Hematopoietic multipotent progenitor cell treated with erythropoietin and hydrocortisone succinate and interleukin-3 and kit ligand, for 6 days (in vitro differentiated cells): ENCODE results near the gene HS1BP3.

Experiments used
- DNase-seq: peaks from one replicate; pipeline ENCODE4 v3.0.0-alpha.2; 2015

The HS1BP3 gene

GRCh38 chr2:20663196-20664070, 12.5 kb upstream of the HS1BP3 start:
- DNase-seq = no peak

- DNase-seq = no peak
Measured at GRCh38 chr2:20662308-20662937, 11.5 kb upstream of the HS1BP3 start.

- peak; percentile 84 for DNase-seq
Measured at GRCh38 chr2:20661421-20662307, 10.8 kb upstream of the HS1BP3 start.

GRCh38 chr2:20660506-20661420, 9.9 kb upstream of the HS1BP3 start:
- no peak for DNase-seq

GRCh38 chr2:20657522-20658235, 6.8 kb upstream of the HS1BP3 start:
- DNase-seq = no peak

DNA sequence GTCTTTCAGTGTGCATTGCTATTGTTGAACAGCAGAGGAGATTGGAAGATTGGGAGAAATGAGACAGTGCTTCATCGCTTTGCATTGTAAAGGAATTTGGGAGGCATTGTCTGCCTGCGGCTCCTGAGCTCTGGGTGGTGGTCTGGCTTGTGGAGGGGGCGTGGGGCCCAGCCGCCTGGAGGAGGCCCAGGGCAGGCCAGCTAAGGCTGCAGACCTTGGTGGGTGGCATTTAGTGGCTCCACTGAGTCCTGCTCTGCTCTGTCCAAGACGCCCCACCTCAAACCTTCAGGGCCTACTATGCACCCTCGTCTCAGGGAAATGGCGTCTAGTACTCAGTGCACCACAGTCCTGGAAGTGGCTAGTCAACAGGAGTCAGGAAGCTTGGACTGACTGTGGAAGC, 5.7 kb upstream of the HS1BP3 start:
- no peak for DNase-seq

DNA sequence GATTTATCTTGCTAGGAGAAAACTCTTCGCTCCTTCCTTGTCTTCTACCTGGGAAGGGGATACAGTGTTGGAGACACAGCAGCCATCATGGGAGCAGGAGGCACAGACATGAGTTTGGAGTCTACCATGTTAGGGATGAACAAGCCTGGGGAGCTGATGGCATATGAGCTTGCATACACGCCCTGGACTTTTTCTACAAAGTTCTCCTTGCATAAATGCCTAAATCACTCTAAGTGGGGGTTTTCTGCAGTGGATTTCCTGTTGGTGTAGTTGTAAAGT, 3.6 kb upstream of the HS1BP3 start:
- no peak for DNase-seq

GRCh38 chr2:20653695-20654534, 3.0 kb upstream of the HS1BP3 start:
- no peak for DNase-seq

GRCh38 chr2:20652673-20653575, 2.0 kb upstream of the HS1BP3 start:
- no peak for DNase-seq

- no peak for DNase-seq
Measured at GRCh38 chr2:20652141-20652540, 1.2 kb upstream of the HS1BP3 start.

DNA sequence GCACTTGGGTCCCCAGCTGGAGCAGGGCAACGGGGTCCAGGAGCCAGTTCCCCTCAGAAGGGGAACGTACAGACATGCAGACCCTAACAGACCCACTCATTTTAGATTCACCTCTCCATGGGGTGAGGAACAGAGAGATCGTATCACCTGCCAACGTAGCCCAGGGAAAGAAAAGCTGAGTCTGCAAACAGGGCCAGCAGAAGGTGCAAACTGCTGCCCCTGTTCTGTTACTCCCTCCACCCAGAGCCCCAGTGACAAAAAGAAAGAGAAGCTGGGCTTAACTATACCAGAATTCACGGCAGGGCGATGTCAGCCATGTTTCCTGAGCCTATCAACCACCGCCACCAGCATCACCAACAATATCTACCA, 817 bp upstream of the HS1BP3 start:
- no peak for DNase-seq

GRCh38 chr2:20650393-20650876, 463 bp downstream of the HS1BP3 start:
- DNase-seq = peak; percentile 64

DNA sequence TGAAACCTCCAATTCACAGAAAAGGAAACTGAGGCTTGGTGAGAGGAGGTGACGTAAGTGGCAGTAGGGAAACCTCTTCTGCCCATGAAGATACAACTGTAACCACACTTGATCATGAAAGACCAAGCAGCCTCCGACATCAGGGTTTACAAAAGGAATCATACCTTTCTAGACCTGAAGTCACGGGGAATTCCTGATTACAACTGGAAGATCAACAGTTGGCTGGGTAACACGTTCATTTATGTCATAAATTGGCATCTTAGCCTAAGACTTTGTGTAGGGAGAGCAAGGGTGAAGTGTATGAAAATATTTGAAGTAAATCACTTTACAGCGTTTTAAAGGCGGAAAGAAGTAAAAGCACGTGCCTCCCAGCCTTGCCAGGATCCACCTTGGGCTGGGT, 922 bp downstream of the HS1BP3 start:
- DNase-seq = no peak

- no peak for DNase-seq
Measured at GRCh38 chr2:20649576-20649975, 1.3 kb downstream of the HS1BP3 start.

GRCh38 chr2:20648831-20649230, 2.1 kb downstream of the HS1BP3 start:
- DNase-seq = no peak

DNA sequence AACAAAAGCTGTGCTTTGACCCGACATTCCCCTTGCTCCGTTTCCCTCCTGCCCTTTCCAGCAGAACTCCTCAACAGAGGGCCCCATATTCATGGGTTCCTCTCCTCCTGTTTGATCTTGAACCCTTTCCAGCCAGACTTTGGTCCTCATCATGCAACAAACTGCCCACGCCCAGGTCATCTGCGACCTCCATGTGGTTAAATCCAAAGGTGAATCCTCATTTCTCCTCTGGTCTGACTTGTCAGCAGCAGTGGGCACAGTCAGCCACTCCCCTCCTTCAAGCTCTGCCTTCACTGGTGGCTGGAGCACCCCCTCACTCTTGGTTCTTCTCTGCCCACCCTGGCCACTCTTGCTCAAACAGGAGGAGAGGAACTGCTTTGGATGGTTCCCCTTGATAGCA, 2.7 kb downstream of the HS1BP3 start:
- DNase-seq = no peak

DNA sequence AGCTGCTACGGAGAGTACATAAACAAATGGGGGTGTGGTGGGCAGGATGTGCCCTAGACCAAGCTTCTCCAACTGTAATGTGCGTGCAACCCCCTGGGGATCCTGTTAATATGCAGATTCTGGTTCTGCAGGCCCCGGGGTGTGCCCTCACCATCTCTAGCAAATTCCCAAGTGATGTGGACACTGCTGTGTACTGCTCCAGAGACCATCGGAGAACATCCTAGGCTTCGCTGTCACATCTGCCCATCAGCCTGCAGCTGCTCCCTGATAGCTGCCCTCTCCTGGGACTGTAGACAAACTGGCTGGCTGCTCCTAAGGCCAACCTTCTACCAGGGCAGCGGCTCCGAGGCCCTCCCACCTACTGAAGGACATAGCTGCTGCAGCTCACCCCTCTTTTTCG, 3.2 kb downstream of the HS1BP3 start:
- no peak for DNase-seq

- DNase-seq = no peak
Measured at GRCh38 chr2:20647211-20647610, 3.7 kb downstream of the HS1BP3 start.

- no peak for DNase-seq
Measured at GRCh38 chr2:20646446-20646845, 4.5 kb downstream of the HS1BP3 start.

DNA sequence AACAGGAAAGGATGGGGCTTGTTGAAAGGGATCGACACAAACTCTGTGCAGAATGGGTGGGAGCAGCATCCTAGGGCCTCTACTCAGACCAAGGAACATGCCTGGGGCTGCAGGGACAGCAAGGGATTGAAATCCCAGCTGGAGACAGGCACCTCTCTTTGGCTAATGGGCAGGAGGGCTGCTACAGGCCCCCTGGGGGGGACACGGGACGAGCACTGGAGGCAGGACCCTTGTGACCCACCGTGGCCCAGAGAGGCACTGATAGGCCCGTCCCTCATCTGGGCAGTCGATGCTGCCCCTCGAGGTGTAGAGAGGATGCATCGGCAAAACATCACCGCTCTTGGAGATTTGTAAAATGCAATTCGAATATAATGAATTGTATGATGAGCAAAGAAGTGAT, 5.1 kb downstream of the HS1BP3 start:
- no peak for DNase-seq
